HepG2 (cell line): ENCODE measurements around the gene CS. TPM values are rescaled to one million over a fixed set of nuclear protein-coding genes. Genes with fewer than 3 reads are reported as not detected.

Experiments used
- E2F2 ChIP-seq: sonication (generic); formaldehyde crosslinking; IDR thresholded peaks from 2 replicates; pipeline ENCODE4 v1.4.0; 2020; ENCODE audit warnings: missing genetic modification reagents, borderline replicate concordance
- E2F5 ChIP-seq: sonication (generic); formaldehyde crosslinking; conservative IDR thresholded peaks from 2 replicates; pipeline ENCODE4 v1.4.0; 2020; ENCODE audit warnings: missing genetic modification reagents
- EZH2 ChIP-seq: conservative IDR thresholded peaks from 2 replicates; pipeline ENCODE4 v1.6.1; 2012; ENCODE audit warnings: mild to moderate bottlenecking, low read depth, low read length, moderate library complexity
- FOXC1 ChIP-seq: sonication (generic); formaldehyde crosslinking; IDR thresholded peaks from 2 replicates; pipeline ENCODE4 v1.8.0; 2022; ENCODE audit warnings: mild to moderate bottlenecking, missing genetic modification reagents, borderline replicate concordance
- FOXO4 ChIP-seq: sonication (generic); formaldehyde crosslinking; conservative IDR thresholded peaks from 2 replicates; pipeline ENCODE4 v1.8.1; 2023; ENCODE audit warnings: missing genetic modification reagents
- GMEB2 ChIP-seq: IDR thresholded peaks from 2 replicates; pipeline ENCODE4 v1.6.1; 2016; ENCODE audit warnings: missing biosample characterization, missing genetic modification reagents, low read depth
- HNF1A ChIP-seq, 2 experiments: sonication (generic) in 1 of 2; formaldehyde crosslinking in 1 of 2; IDR thresholded peaks; 2 replicates each; pipeline versions ENCODE4 v1.4.0 to v1.6.1; 2016 to 2020; ENCODE audit warnings: borderline replicate concordance in 1 of 2, low read depth in 1 of 2, mild to moderate bottlenecking in 1 of 2, missing genetic modification reagents in 1 of 2
- LCORL ChIP-seq, 2 experiments: fragments of 450-650 bp in 1 of 2; sonication (generic) in 1 of 2; formaldehyde crosslinking in 1 of 2; IDR thresholded peaks; 2 replicates each; pipeline versions ENCODE4 v1.5.0 to v1.6.1; 2017 to 2020; ENCODE audit warnings: antibody characterized with exemption in 1 of 2, missing genetic modification reagents in 1 of 2
- MXD4 ChIP-seq: IDR thresholded peaks from 2 replicates; pipeline ENCODE4 v1.6.1; 2016; ENCODE audit warnings: mild to moderate bottlenecking, missing biosample characterization, missing genetic modification reagents
- ZFP62 ChIP-seq: sonication (generic); formaldehyde crosslinking; IDR thresholded peaks from 2 replicates; pipeline ENCODE4 v1.4.0; 2020; ENCODE audit warnings: missing genetic modification reagents
- ZNF121 ChIP-seq: sonication (generic); formaldehyde crosslinking; IDR thresholded peaks from 2 replicates; pipeline ENCODE4 v1.5.0; 2020; ENCODE audit warnings: mild to moderate bottlenecking, missing genetic modification reagents
- ZNF362 ChIP-seq: sonication (generic); formaldehyde crosslinking; IDR thresholded peaks from 2 replicates; pipeline ENCODE4 v1.4.0; 2020; ENCODE audit warnings: missing genetic modification reagents, mild to moderate bottlenecking, borderline replicate concordance
- ZNF430 ChIP-seq: sonication (generic); formaldehyde crosslinking; IDR thresholded peaks from 2 replicates; pipeline ENCODE4 v1.9.0; 2021; ENCODE audit warnings: mild to moderate bottlenecking, missing genetic modification reagents
- ZNF614 ChIP-seq: IDR thresholded peaks from 2 replicates; pipeline ENCODE4 v1.6.1; 2018; ENCODE audit warnings: missing biosample characterization, missing genetic modification reagents, inconsistent platforms, borderline replicate concordance
- ZNF670 ChIP-seq: sonication (generic); formaldehyde crosslinking; IDR thresholded peaks from 2 replicates; pipeline ENCODE4 v1.8.0; 2022; ENCODE audit warnings: mild to moderate bottlenecking, missing genetic modification reagents, borderline replicate concordance
- ZNF891 ChIP-seq: sonication (generic); formaldehyde crosslinking; IDR thresholded peaks from 2 replicates; pipeline ENCODE4 v1.5.0; 2020; ENCODE audit warnings: mild to moderate bottlenecking, missing genetic modification reagents
- polyA plus RNA-seq, 8 experiments: library from polyadenylated mRNA; depleted of rRNA in 3 of 8; stranded (reverse) in 7 of 8; unstranded in 1 of 8; fragments of >200 nt; fragmentation: Illumina TruSeq in 4 of 8; extraction: Trizol in 4 of 8; gene quantifications; 2 replicates each; pipeline versions ENCODE4 v1.2.1 to v1.2.3, GENCODE V29; 2011 to 2016; ENCODE audit warnings: low read depth in 4 of 8, missing spikeins in 1 of 8, mixed read lengths in 1 of 8; ENCODE audit not compliant: insufficient read depth in 1 of 8
- total RNA-seq, 5 experiments: library from RNA; depleted of rRNA; stranded (reverse); fragments of >200 nt; fragmentation: Illumina TruSeq; extraction: Trizol; gene quantifications; 2 replicates each; pipeline ENCODE4 v1.2.3, GENCODE V29; 2016; ENCODE audit warnings: low read depth in 1 of 5

Gene CS
- total and polyA plus RNA-seq, 2 of the 13 experiments (the other 11 are each of a cell fraction or from before 2014, with no cell fraction given): 173 to 175 TPM

GRCh38 chr12:56221757-56222530 lies 78.2 kb downstream of the CS start, which contains the start of gene RNF41 (continued):
- no peak for TF ChIP-seq HNF1A (IDR thresholded peaks at IDR 0.05; ENCODE audit: low read depth)
- peak; percentile 62; the same call in 1 of the 2 replicates for TF ChIP-seq HNF1A (CRISPR knock-in tag; IDR thresholded peaks at IDR 0.05; ENCODE audit: borderline replicate concordance)
- peak; percentile 31; the same call in 1 of the 2 replicates for TF ChIP-seq ZNF362
- peak; percentile 72 for TF ChIP-seq ZNF614 (CRISPR knock-in tag)
- no peak for TF ChIP-seq EZH2
- TF ChIP-seq MXD4 (CRISPR knock-in tag): 0 out of 2 replicates have a peak, but pooled peaks have one; percentile 53
- no peak for TF ChIP-seq ZFP62
- no peak for TF ChIP-seq E2F2 (CRISPR knock-in tag)
- 0 out of 2 replicates have a peak, but pooled peaks have one; percentile 76 for TF ChIP-seq FOXO4 (CRISPR knock-in tag)
- TF ChIP-seq E2F5 (CRISPR knock-in tag): no peak
- peak; percentile 93; the same call in 1 of the 2 replicates for TF ChIP-seq ZNF891 (CRISPR knock-in tag)
- TF ChIP-seq GMEB2 (CRISPR knock-in tag): no peak
- TF ChIP-seq LCORL (IDR thresholded peaks at IDR 0.05): no peak
- TF ChIP-seq LCORL (CRISPR knock-in tag; IDR thresholded peaks at IDR 0.05): peak; percentile 52; the same call in 1 of the 2 replicates
- TF ChIP-seq ZNF430 (CRISPR knock-in tag): no peak
- peak; percentile 58; the same call in 1 of the 2 replicates for TF ChIP-seq ZNF121 (CRISPR knock-in tag)
- 0 out of 2 replicates have a peak, but pooled peaks have one; percentile 5 for TF ChIP-seq ZNF670 (CRISPR knock-in tag)
- peak; percentile 82; the same call in 1 of the 2 replicates for TF ChIP-seq FOXC1 (CRISPR knock-in tag)
